K562 (cell line): ENCODE measurements around the gene HEXD. TPM values are rescaled to one million over a fixed set of nuclear protein-coding genes. Genes with fewer than 3 reads are reported as not detected.

ENCODE experiments used
- ATF7 ChIP-seq: fragments of 450-650 bp; IDR thresholded peaks from 2 replicates; pipeline ENCODE4 v1.7.1; 2014; ENCODE audit warnings: mild to moderate bottlenecking, moderate library complexity
- CHD2 ChIP-seq: IDR thresholded peaks from 2 replicates; pipeline ENCODE4 v1.6.1; 2011; ENCODE audit warnings: low read depth, low read length
- EHMT2 ChIP-seq: fragments of 450-650 bp; IDR thresholded peaks from 2 replicates; pipeline ENCODE4 v1.6.1; 2018; ENCODE audit warnings: antibody characterized with exemption
- ETS1 ChIP-seq: conservative IDR thresholded peaks from 2 replicates; pipeline ENCODE4 v1.6.1; 2011; ENCODE audit warnings: low read depth, mild to moderate bottlenecking, low read length; ENCODE audit not compliant: control insufficient read depth
- ETV5 ChIP-seq: sonication (generic); formaldehyde crosslinking; IDR thresholded peaks from 2 replicates; pipeline ENCODE4 v1.4.0; 2020; ENCODE audit warnings: low read depth, mild to moderate bottlenecking, missing genetic modification reagents
- HDAC2 ChIP-seq: fragments of 450-650 bp; IDR thresholded peaks from 2 replicates; pipeline ENCODE4 v1.6.1; 2016; ENCODE audit warnings: mild to moderate bottlenecking
- MEIS2 ChIP-seq: fragments of 450-650 bp; IDR thresholded peaks from 2 replicates; pipeline ENCODE4 v1.6.1; 2014; ENCODE audit warnings: mild to moderate bottlenecking; ENCODE audit not compliant: partially characterized antibody
- MYNN ChIP-seq, 2 experiments: sonication (generic); formaldehyde crosslinking in 1 of 2; IDR thresholded peaks; 2 replicates each; pipeline versions ENCODE4 v1.5.0 to v1.6.1; 2016 to 2020; ENCODE audit warnings: antibody characterized with exemption in 1 of 2, missing genetic modification reagents in 1 of 2
- NFE2 ChIP-seq: IDR thresholded peaks from 2 replicates; pipeline ENCODE4 v1.6.1; 2014; ENCODE audit warnings: antibody characterized with exemption, low read depth
- NUFIP1 ChIP-seq: fragments of 450-650 bp; IDR thresholded peaks from 2 replicates; pipeline ENCODE4 v1.6.1; 2018; ENCODE audit not compliant: partially characterized antibody
- RB1 ChIP-seq: fragments of 450-650 bp; IDR thresholded peaks from 2 replicates; pipeline ENCODE4 v1.6.1; 2017; ENCODE audit warnings: low read depth, mild to moderate bottlenecking
- SMAD2 ChIP-seq: fragments of 150-350 bp; IDR thresholded peaks from 2 replicates; pipeline ENCODE4 v1.6.1; 2014; ENCODE audit warnings: low read depth, mild to moderate bottlenecking, low read length
- SMAD3 ChIP-seq: fragments of 450-650 bp; formaldehyde crosslinking; conservative IDR thresholded peaks from 2 replicates; pipeline ENCODE4 v1.4.0; 2020; ENCODE audit warnings: mild to moderate bottlenecking
- SMARCA5 ChIP-seq: fragments of 450-650 bp; IDR thresholded peaks from 2 replicates; pipeline ENCODE4 v1.6.1; 2016
- TARDBP ChIP-seq: fragments of 450-650 bp; IDR thresholded peaks from 2 replicates; pipeline ENCODE4 v1.6.1; 2016
- TEAD2 ChIP-seq: fragments of 450-650 bp; IDR thresholded peaks from 2 replicates; pipeline ENCODE4 v1.6.1; 2016; ENCODE audit warnings: missing genetic modification characterization, control low read depth, missing compliant biosample characterization
- USF2 ChIP-seq: sonication (generic); formaldehyde crosslinking; IDR thresholded peaks from 2 replicates; pipeline ENCODE4 v1.5.0; 2020; ENCODE audit warnings: missing genetic modification reagents
- ZNF121 ChIP-seq: sonication (generic); formaldehyde crosslinking; conservative IDR thresholded peaks from 2 replicates; pipeline ENCODE4 v1.8.0; 2022; ENCODE audit warnings: missing genetic modification reagents
- ZNF197 ChIP-seq: fragments of 200-800 bp; sonication (Bioruptor generic); IDR thresholded peaks from 2 replicates; pipeline ENCODE4 v1.6.1; 2016; ENCODE audit warnings: low read depth, missing genetic modification characterization, missing compliant biosample characterization
- ZNF347 ChIP-seq: fragments of 450-650 bp; formaldehyde crosslinking; IDR thresholded peaks from 2 replicates; pipeline ENCODE4 v1.4.0; 2020; ENCODE audit warnings: low read depth, mild to moderate bottlenecking, moderate library complexity
- ZNF766 ChIP-seq: fragments of 200-800 bp; sonication (Bioruptor generic); conservative IDR thresholded peaks from 2 replicates; pipeline ENCODE4 v1.6.1; 2016; ENCODE audit warnings: missing genetic modification characterization, missing compliant biosample characterization
- polyA plus RNA-seq, 8 experiments: library from polyadenylated mRNA; depleted of rRNA in 4 of 8; stranded (reverse) in 5 of 8; unstranded in 3 of 8; fragments of >200 nt; fragmentation: Nextera tagmentation in 2 of 8; fragmentation: Illumina TruSeq in 1 of 8; extraction: Ambion mirVana in 2 of 8; extraction: Trizol in 1 of 8; gene quantifications; 2 replicates each; pipeline versions ENCODE4 v1.2.1 to v1.2.3, GENCODE V29; 2011 to 2014; ENCODE audit warnings: inconsistent platforms in 1 of 8, missing spikeins in 1 of 8
- total RNA-seq, 7 experiments: library from RNA; depleted of rRNA in 6 of 7; stranded (reverse); fragments of >200 nt in 6 of 7; fragmentation: Illumina TruSeq in 2 of 7; extraction: Trizol in 2 of 7; gene quantifications; 2 replicates each; pipeline versions ENCODE4 v1.2.1 to v1.2.3, GENCODE V29; 2011 to 2021; ENCODE audit warnings: low replicate concordance in 1 of 7
- TF ChIP-seq, protein P1 (sequence below): sonication (generic); formaldehyde crosslinking; IDR thresholded peaks from 2 replicates; pipeline ENCODE4 v1.8.0; 2022; ENCODE audit warnings: mild to moderate bottlenecking, missing genetic modification reagents, borderline replicate concordance
- TF ChIP-seq, protein P2 (sequence below): IDR thresholded peaks from 2 replicates; pipeline ENCODE4 v1.6.1; 2011; ENCODE audit not compliant: insufficient read length; ENCODE audit errors: extremely low read depth

Gene HEXD
- total and polyA plus RNA-seq, 9 of the 15 experiments (the other 6 are each of a cell fraction or from before 2014, with no cell fraction given): 1.0 to 25.3 (median 10.0) TPM

DNA sequence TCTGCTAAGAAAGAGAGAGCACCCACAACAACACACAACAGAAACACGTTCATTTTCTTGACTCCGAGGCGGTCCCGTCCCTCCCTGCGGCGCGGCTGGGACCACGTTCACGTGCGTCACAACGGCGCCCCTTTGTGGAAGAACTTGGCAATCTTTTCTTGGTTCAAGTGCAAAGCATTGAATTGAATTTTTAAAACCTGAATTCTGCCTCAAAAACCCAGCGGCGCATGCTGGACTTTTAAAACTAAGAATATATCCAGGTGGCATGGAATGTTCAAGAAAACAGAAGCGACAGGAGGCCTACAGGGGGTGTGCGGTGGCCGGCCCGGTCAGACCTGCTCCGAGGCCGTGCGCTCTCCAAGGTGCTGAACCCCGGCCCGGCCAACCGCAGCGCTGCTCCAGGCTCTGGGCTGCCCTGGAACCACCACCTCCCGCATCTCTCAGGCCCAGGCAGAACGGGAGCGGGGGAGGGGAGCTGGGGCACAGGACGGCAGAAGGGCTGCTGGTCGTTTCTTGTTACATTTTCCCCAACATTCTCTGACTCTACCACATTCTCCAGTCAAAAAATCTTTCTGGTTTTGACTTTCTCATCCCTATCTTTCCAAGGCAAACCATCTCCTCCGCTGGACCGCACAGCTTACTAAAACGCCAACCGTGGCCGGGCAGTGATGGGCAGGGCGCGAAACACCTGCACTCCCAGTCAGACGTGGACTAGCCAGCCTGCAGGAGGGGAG is 3.4 kb upstream of the HEXD start (continued):
- peak; percentile 92 for TF ChIP-seq ZNF766
- peak; percentile 84; the same call in 1 of the 2 replicates for TF ChIP-seq ETS1
- TF ChIP-seq TARDBP: peak; percentile 49; the same call in 1 of the 2 replicates
- no peak for TF ChIP-seq MEIS2
- no peak for TF ChIP-seq NFE2
- 0 out of 2 replicates have a peak, but pooled peaks have one; percentile 41 for TF ChIP-seq ZNF197 (CRISPR knock-in tag)
- TF ChIP-seq USF2 (CRISPR knock-in tag): peak; percentile 45
- no peak for TF ChIP-seq SMAD3 (CRISPR knock-in tag)
- TF ChIP-seq, protein P1, sequence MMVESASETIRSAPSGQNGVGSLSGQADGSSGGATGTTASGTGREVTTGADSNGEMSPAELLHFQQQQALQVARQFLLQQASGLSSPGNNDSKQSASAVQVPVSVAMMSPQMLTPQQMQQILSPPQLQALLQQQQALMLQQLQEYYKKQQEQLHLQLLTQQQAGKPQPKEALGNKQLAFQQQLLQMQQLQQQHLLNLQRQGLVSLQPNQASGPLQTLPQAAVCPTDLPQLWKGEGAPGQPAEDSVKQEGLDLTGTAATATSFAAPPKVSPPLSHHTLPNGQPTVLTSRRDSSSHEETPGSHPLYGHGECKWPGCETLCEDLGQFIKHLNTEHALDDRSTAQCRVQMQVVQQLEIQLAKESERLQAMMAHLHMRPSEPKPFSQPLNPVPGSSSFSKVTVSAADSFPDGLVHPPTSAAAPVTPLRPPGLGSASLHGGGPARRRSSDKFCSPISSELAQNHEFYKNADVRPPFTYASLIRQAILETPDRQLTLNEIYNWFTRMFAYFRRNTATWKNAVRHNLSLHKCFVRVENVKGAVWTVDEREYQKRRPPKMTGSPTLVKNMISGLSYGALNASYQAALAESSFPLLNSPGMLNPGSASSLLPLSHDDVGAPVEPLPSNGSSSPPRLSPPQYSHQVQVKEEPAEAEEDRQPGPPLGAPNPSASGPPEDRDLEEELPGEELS (CRISPR knock-in tag): 0 out of 2 replicates have a peak, but pooled peaks have one; percentile 48
- TF ChIP-seq EHMT2: peak; percentile 99
- TF ChIP-seq, protein P2, sequence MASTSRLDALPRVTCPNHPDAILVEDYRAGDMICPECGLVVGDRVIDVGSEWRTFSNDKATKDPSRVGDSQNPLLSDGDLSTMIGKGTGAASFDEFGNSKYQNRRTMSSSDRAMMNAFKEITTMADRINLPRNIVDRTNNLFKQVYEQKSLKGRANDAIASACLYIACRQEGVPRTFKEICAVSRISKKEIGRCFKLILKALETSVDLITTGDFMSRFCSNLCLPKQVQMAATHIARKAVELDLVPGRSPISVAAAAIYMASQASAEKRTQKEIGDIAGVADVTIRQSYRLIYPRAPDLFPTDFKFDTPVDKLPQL: no peak
- peak; percentile 58; the same call in 1 of the 2 replicates for TF ChIP-seq ATF7
- TF ChIP-seq ETV5 (CRISPR knock-in tag): peak; percentile 64; the same call in 1 of the 2 replicates
- peak; percentile 97 for TF ChIP-seq HDAC2
- no peak for TF ChIP-seq ZNF121 (CRISPR knock-in tag)
- TF ChIP-seq ZNF347 (CRISPR knock-in tag): no peak
- TF ChIP-seq MYNN (IDR thresholded peaks at IDR 0.05): 0 out of 2 replicates have a peak, but pooled peaks have one; percentile 35
- TF ChIP-seq MYNN (CRISPR knock-in tag; IDR thresholded peaks at IDR 0.05): no peak
- TF ChIP-seq RB1: peak; percentile 48; the same call in 1 of the 2 replicates
- TF ChIP-seq SMAD2: no peak
- no peak for TF ChIP-seq SMARCA5
- TF ChIP-seq TEAD2 (tag): 0 out of 2 replicates have a peak, but pooled peaks have one; percentile 16
- TF ChIP-seq NUFIP1: no peak
- no peak for TF ChIP-seq CHD2
